ENCODE results near the gene ATP8B1. TPM values are rescaled to one million over a fixed set of nuclear protein-coding genes. Genes with fewer than 3 reads are reported as not detected.

ATP8B1 gene
- total RNA-seq, 1 experiment from 2014 or later: 5.6 TPM

GRCh38 chr18:57801325-57801724 lies 1.8 kb downstream of the ATP8B1 start:
- POLR2A ChIA-PET: interaction anchor here (1.2 kb wide), 1 partner anchor 180 kb away, joined by 3 read pairs; the partner anchor contains the start of gene NARS1
- TF ChIP-seq, protein P1, sequence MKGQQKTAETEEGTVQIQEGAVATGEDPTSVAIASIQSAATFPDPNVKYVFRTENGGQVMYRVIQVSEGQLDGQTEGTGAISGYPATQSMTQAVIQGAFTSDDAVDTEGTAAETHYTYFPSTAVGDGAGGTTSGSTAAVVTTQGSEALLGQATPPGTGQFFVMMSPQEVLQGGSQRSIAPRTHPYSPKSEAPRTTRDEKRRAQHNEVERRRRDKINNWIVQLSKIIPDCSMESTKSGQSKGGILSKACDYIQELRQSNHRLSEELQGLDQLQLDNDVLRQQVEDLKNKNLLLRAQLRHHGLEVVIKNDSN (CRISPR knock-in tag; IDR thresholded peaks at IDR 0.05): no peak
- TF ChIP-seq, protein P2, sequence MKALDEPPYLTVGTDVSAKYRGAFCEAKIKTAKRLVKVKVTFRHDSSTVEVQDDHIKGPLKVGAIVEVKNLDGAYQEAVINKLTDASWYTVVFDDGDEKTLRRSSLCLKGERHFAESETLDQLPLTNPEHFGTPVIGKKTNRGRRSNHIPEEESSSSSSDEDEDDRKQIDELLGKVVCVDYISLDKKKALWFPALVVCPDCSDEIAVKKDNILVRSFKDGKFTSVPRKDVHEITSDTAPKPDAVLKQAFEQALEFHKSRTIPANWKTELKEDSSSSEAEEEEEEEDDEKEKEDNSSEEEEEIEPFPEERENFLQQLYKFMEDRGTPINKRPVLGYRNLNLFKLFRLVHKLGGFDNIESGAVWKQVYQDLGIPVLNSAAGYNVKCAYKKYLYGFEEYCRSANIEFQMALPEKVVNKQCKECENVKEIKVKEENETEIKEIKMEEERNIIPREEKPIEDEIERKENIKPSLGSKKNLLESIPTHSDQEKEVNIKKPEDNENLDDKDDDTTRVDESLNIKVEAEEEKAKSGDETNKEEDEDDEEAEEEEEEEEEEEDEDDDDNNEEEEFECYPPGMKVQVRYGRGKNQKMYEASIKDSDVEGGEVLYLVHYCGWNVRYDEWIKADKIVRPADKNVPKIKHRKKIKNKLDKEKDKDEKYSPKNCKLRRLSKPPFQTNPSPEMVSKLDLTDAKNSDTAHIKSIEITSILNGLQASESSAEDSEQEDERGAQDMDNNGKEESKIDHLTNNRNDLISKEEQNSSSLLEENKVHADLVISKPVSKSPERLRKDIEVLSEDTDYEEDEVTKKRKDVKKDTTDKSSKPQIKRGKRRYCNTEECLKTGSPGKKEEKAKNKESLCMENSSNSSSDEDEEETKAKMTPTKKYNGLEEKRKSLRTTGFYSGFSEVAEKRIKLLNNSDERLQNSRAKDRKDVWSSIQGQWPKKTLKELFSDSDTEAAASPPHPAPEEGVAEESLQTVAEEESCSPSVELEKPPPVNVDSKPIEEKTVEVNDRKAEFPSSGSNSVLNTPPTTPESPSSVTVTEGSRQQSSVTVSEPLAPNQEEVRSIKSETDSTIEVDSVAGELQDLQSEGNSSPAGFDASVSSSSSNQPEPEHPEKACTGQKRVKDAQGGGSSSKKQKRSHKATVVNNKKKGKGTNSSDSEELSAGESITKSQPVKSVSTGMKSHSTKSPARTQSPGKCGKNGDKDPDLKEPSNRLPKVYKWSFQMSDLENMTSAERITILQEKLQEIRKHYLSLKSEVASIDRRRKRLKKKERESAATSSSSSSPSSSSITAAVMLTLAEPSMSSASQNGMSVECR (CRISPR knock-in tag; IDR thresholded peaks at IDR 0.05; ENCODE audit: borderline replicate concordance): no peak
- TF ChIP-seq, protein P3, sequence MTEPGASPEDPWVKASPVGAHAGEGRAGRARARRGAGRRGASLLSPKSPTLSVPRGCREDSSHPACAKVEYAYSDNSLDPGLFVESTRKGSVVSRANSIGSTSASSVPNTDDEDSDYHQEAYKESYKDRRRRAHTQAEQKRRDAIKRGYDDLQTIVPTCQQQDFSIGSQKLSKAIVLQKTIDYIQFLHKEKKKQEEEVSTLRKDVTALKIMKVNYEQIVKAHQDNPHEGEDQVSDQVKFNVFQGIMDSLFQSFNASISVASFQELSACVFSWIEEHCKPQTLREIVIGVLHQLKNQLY (CRISPR knock-in tag; IDR thresholded peaks at IDR 0.05): no peak
- TF ChIP-seq ZBTB21 (CRISPR knock-in tag; IDR thresholded peaks at IDR 0.05; ENCODE audit: borderline replicate concordance) (no peak), ATF1 (CRISPR knock-in tag; IDR thresholded peaks at IDR 0.05) (no peak), ZNF263 (CRISPR knock-in tag; IDR thresholded peaks at IDR 0.05; ENCODE audit: low read depth) (no peak), RORB (CRISPR knock-in tag; IDR thresholded peaks at IDR 0.05) (no peak), ETV6 (CRISPR knock-in tag; IDR thresholded peaks at IDR 0.05) (no peak), GRHL2 (CRISPR knock-in tag; IDR thresholded peaks at IDR 0.05; ENCODE audit: insufficient replicate concordance, severe bottlenecking) (no peak), TP53 (CRISPR knock-in tag; IDR thresholded peaks at IDR 0.05) (no peak), NFYB (CRISPR knock-in tag; conservative IDR thresholded peaks at IDR 0.05; ENCODE audit: low read depth) (no peak), AFF4 (CRISPR knock-in tag; IDR thresholded peaks at IDR 0.05; ENCODE audit: borderline replicate concordance) (no peak), ERG (CRISPR knock-in tag; IDR thresholded peaks at IDR 0.05) (no peak), ATF2 (CRISPR knock-in tag; IDR thresholded peaks at IDR 0.05; ENCODE audit: borderline replicate concordance, low read depth) (no peak), FOXK1 (CRISPR knock-in tag; IDR thresholded peaks at IDR 0.05) (no peak), CBFB (CRISPR knock-in tag; IDR thresholded peaks at IDR 0.05; ENCODE audit: low read depth) (no peak), GTF2I (CRISPR knock-in tag; conservative IDR thresholded peaks at IDR 0.05) (no peak)
- TF ChIP-seq, protein P4, sequence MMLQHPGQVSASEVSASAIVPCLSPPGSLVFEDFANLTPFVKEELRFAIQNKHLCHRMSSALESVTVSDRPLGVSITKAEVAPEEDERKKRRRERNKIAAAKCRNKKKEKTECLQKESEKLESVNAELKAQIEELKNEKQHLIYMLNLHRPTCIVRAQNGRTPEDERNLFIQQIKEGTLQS (CRISPR knock-in tag; conservative IDR thresholded peaks at IDR 0.05): no peak
- TF ChIP-seq, protein P5, sequence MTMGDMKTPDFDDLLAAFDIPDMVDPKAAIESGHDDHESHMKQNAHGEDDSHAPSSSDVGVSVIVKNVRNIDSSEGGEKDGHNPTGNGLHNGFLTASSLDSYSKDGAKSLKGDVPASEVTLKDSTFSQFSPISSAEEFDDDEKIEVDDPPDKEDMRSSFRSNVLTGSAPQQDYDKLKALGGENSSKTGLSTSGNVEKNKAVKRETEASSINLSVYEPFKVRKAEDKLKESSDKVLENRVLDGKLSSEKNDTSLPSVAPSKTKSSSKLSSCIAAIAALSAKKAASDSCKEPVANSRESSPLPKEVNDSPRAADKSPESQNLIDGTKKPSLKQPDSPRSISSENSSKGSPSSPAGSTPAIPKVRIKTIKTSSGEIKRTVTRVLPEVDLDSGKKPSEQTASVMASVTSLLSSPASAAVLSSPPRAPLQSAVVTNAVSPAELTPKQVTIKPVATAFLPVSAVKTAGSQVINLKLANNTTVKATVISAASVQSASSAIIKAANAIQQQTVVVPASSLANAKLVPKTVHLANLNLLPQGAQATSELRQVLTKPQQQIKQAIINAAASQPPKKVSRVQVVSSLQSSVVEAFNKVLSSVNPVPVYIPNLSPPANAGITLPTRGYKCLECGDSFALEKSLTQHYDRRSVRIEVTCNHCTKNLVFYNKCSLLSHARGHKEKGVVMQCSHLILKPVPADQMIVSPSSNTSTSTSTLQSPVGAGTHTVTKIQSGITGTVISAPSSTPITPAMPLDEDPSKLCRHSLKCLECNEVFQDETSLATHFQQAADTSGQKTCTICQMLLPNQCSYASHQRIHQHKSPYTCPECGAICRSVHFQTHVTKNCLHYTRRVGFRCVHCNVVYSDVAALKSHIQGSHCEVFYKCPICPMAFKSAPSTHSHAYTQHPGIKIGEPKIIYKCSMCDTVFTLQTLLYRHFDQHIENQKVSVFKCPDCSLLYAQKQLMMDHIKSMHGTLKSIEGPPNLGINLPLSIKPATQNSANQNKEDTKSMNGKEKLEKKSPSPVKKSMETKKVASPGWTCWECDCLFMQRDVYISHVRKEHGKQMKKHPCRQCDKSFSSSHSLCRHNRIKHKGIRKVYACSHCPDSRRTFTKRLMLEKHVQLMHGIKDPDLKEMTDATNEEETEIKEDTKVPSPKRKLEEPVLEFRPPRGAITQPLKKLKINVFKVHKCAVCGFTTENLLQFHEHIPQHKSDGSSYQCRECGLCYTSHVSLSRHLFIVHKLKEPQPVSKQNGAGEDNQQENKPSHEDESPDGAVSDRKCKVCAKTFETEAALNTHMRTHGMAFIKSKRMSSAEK (CRISPR knock-in tag; IDR thresholded peaks at IDR 0.05; ENCODE audit: borderline replicate concordance): no peak
- H3K27ac Mint-ChIP-seq: no peak overlapping the region
- H3K36me3 Mint-ChIP-seq: no peaks in the 10 kb centered on the region
- H3K9me3 Mint-ChIP-seq: no peaks in the 10 kb centered on the region
- DNase-seq (ENCODE audit: low spot score) (no peak), ATAC-seq (no peak)
- peaks cover 53% of the 10 kb centered on the region for H3K27me3 Mint-ChIP-seq (ENCODE audit: low read depth)
- peak overlapping the region; percentile 88 for H3K4me3 Mint-ChIP-seq
- CTCF ChIA-PET: no interaction called here
- peaks cover 30% of the 10 kb centered on the region for H3K4me1 Mint-ChIP-seq
